Measurements from ENCODE around the gene PARP2. TPM values are rescaled to one million over a fixed set of nuclear protein-coding genes. Genes with fewer than 3 reads are reported as not detected.
"Not testable (repeated sequence)": the region's sequence is repeated elsewhere in the genome, so short reads cannot be mapped to it uniquely, and the experiment has no call there.

The PARP2 gene
- total RNA-seq, 2 experiments from 2014 or later: 27.1 to 28.7 TPM

- Mint-ChIP-seq H3K4me1 (peaks cover 4% of the 10 kb centered on the region), H3K36me3 (ENCODE audit: low read depth) (peaks cover 67% of the 10 kb centered on the region), H3K27me3 (no peaks in the 10 kb centered on the region), H3K9me3 (no peaks in the 10 kb centered on the region), H3K4me3 (no peak overlapping the region), H3K27ac (no peak overlapping the region)
- no peak for DNase-seq
- POLR2A ChIA-PET: interaction anchor here (1.5 kb wide), 1 partner anchor 8 kb away, joined by 5 read pairs; the partner anchor contains the start of gene PARP2
- CTCF ChIA-PET: interaction anchor here (1.1 to 3.5 kb wide), 2 partner anchors 23 to 24 kb away, joined by 3 to 21 read pairs; no protein-coding TSS in a partner anchor
These were observed 7.4 kb downstream of the PARP2 start for GRCh38 chr14:20350860-20351259.

GRCh38 chr14:20356422-20356821 lies 13.0 kb downstream of the PARP2 start:
- POLR2A ChIA-PET: interaction anchor here (0.5 to 4.6 kb wide), 3 partner anchors 9 to 38 kb away, joined by 3 to 28 read pairs (median 5); partner anchors contain the start of gene PARP2
- Mint-ChIP-seq H3K27ac (no peak overlapping the region), H3K4me3 (no peak overlapping the region), H3K4me1 (peaks cover 5% of the 10 kb centered on the region), H3K36me3 (ENCODE audit: low read depth) (peaks cover 78% of the 10 kb centered on the region), H3K27me3 (no peaks in the 10 kb centered on the region), H3K9me3 (no peaks in the 10 kb centered on the region)
- CTCF ChIA-PET: no interaction called here
- DNase-seq: no peak

- H3K4me3 Mint-ChIP-seq, DNase-seq, H3K4me1 Mint-ChIP-seq, H3K27me3 Mint-ChIP-seq, CTCF ChIA-PET, POLR2A ChIA-PET, H3K9me3 Mint-ChIP-seq: not testable (repeated sequence)
- Mint-ChIP-seq H3K27ac (peak overlapping the region; percentile 45), H3K36me3 (ENCODE audit: low read depth) (peaks cover 66% of the 10 kb centered on the region)
These were observed 15.0 kb downstream of the PARP2 start for GRCh38 chr14:20358474-20358873.

- Mint-ChIP-seq H3K36me3 (ENCODE audit: low read depth) (peaks cover 71% of the 10 kb centered on the region), H3K27ac (no peak overlapping the region), H3K4me3 (no peak overlapping the region), H3K9me3 (peaks cover 2% of the 10 kb centered on the region), H3K27me3 (no peaks in the 10 kb centered on the region), H3K4me1 (peaks cover 21% of the 10 kb centered on the region)
- CTCF ChIA-PET: interaction anchor here (1.1 kb wide), 1 partner anchor 38 kb away, joined by 3 read pairs; no protein-coding TSS in a partner anchor
- POLR2A ChIA-PET: interaction anchor here (1.0 kb wide), 1 partner anchor 9 kb away, joined by 5 read pairs; no protein-coding TSS in a partner anchor
- DNase-seq: no peak
These were observed 22.5 kb downstream of the PARP2 start for GRCh38 chr14:20365928-20366327.

GRCh38 chr14:20372796-20373195 lies 29.4 kb downstream of the PARP2 start:
- Mint-ChIP-seq H3K4me3 (no peak overlapping the region), H3K9me3 (peaks cover 2% of the 10 kb centered on the region), H3K27ac (no peak overlapping the region), H3K36me3 (ENCODE audit: low read depth) (peaks cover 87% of the 10 kb centered on the region), H3K4me1 (peaks cover 14% of the 10 kb centered on the region), H3K27me3 (no peaks in the 10 kb centered on the region)
- ChIA-PET POLR2A (no interaction called here), CTCF (no interaction called here)
- DNase-seq: no peak

- DNase-seq: no peak
- Mint-ChIP-seq H3K27me3 (no peaks in the 10 kb centered on the region), H3K27ac (no peak overlapping the region), H3K4me1 (peaks cover 4% of the 10 kb centered on the region), H3K9me3 (no peaks in the 10 kb centered on the region), H3K4me3 (no peak overlapping the region), H3K36me3 (ENCODE audit: low read depth) (peaks cover 84% of the 10 kb centered on the region)
- CTCF ChIA-PET: interaction anchor here (1.2 to 1.5 kb wide), 2 partner anchors 40 to 48 kb away, joined by 3 to 4 read pairs; no protein-coding TSS in a partner anchor
- POLR2A ChIA-PET: interaction anchor here (0.9 kb wide), 1 partner anchor 33 kb away, joined by 3 read pairs; the partner anchor contains the start of gene PARP2
These were observed 32.0 kb downstream of the PARP2 start for GRCh38 chr14:20375471-20375870.

GRCh38 chr14:20376071-20376588 lies 32.7 kb downstream of the PARP2 start:
- CTCF ChIA-PET: interaction anchor here (1.2 to 1.5 kb wide), 2 partner anchors 39 to 48 kb away, joined by 3 to 4 read pairs; no protein-coding TSS in a partner anchor
- peaks cover 84% of the 10 kb centered on the region for H3K36me3 Mint-ChIP-seq (ENCODE audit: low read depth)
- no peak for DNase-seq
- no peak overlapping the region for H3K27ac Mint-ChIP-seq
- peaks cover 4% of the 10 kb centered on the region for H3K4me1 Mint-ChIP-seq
- H3K9me3 Mint-ChIP-seq: no peaks in the 10 kb centered on the region
- no peak overlapping the region for H3K4me3 Mint-ChIP-seq
- POLR2A ChIA-PET: interaction anchor here (1.3 kb wide), 1 partner anchor 33 kb away, joined by 4 read pairs; the partner anchor contains the start of gene PARP2
- H3K27me3 Mint-ChIP-seq: no peaks in the 10 kb centered on the region

- H3K36me3 Mint-ChIP-seq (ENCODE audit: low read depth): peaks cover 82% of the 10 kb centered on the region
- no peaks in the 10 kb centered on the region for H3K27me3 Mint-ChIP-seq
- no peak overlapping the region for H3K27ac Mint-ChIP-seq
- ChIA-PET POLR2A (interaction anchor here (1.3 kb wide), 1 partner anchor 34 kb away, joined by 4 read pairs; the partner anchor contains the start of gene PARP2), CTCF (interaction anchor here (1.5 kb wide), 1 partner anchor 38 kb away, joined by 3 read pairs; no protein-coding TSS in a partner anchor)
- H3K4me3 Mint-ChIP-seq: no peak overlapping the region
- no peaks in the 10 kb centered on the region for H3K9me3 Mint-ChIP-seq
- no peak for DNase-seq
- H3K4me1 Mint-ChIP-seq: peaks cover 4% of the 10 kb centered on the region
These were observed 33.7 kb downstream of the PARP2 start for GRCh38 chr14:20377171-20377570.

- no peaks in the 10 kb centered on the region for H3K9me3 Mint-ChIP-seq
- CTCF ChIA-PET: no interaction called here
- H3K4me3 Mint-ChIP-seq: no peak overlapping the region
- peaks cover 84% of the 10 kb centered on the region for H3K36me3 Mint-ChIP-seq (ENCODE audit: low read depth)
- H3K27me3 Mint-ChIP-seq: no peaks in the 10 kb centered on the region
- H3K27ac Mint-ChIP-seq: no peak overlapping the region
- no peaks in the 10 kb centered on the region for H3K4me1 Mint-ChIP-seq
- POLR2A ChIA-PET: interaction anchor here (0.9 to 1.1 kb wide), 2 partner anchors 8 to 90 kb away, joined by 3 to 4 read pairs; partner anchors contain the start of gene PNP
- no peak for DNase-seq
These were observed 36.3 kb downstream of the PARP2 start for GRCh38 chr14:20379743-20380142.

GRCh38 chr14:20380681-20381080 lies 37.2 kb downstream of the PARP2 start:
- no peaks in the 10 kb centered on the region for H3K27me3 Mint-ChIP-seq
- ChIA-PET CTCF (interaction anchor here (1.0 kb wide), 1 partner anchor 35 kb away, joined by 3 read pairs; no protein-coding TSS in a partner anchor), POLR2A (interaction anchor here (1.1 to 2.4 kb wide), 2 partner anchors 9 to 37 kb away, joined by 4 to 9 read pairs; partner anchors contain the start of gene PARP2)
- H3K36me3 Mint-ChIP-seq (ENCODE audit: low read depth): peaks cover 83% of the 10 kb centered on the region
- no peak overlapping the region for H3K4me3 Mint-ChIP-seq
- no peak overlapping the region for H3K27ac Mint-ChIP-seq
- H3K4me1 Mint-ChIP-seq: no peaks in the 10 kb centered on the region
- no peaks in the 10 kb centered on the region for H3K9me3 Mint-ChIP-seq
- no peak for DNase-seq

GRCh38 chr14:20381341-20381740 lies 37.9 kb downstream of the PARP2 start:
- H3K36me3 Mint-ChIP-seq (ENCODE audit: low read depth): peaks cover 82% of the 10 kb centered on the region
- no peaks in the 10 kb centered on the region for H3K9me3 Mint-ChIP-seq
- POLR2A ChIA-PET: interaction anchor here (2.4 kb wide), 1 partner anchor 37 kb away, joined by 9 read pairs; the partner anchor contains the start of gene PARP2
- H3K4me3 Mint-ChIP-seq: no peak overlapping the region
- H3K27ac Mint-ChIP-seq: no peak overlapping the region
- no peak for DNase-seq
- H3K27me3 Mint-ChIP-seq: no peaks in the 10 kb centered on the region
- CTCF ChIA-PET: interaction anchor here (1.0 to 1.2 kb wide), 2 partner anchors 27 to 34 kb away, joined by 3 read pairs; no protein-coding TSS in a partner anchor
- no peaks in the 10 kb centered on the region for H3K4me1 Mint-ChIP-seq

- Mint-ChIP-seq H3K27ac (no peak overlapping the region), H3K9me3 (no peaks in the 10 kb centered on the region), H3K4me1 (no peaks in the 10 kb centered on the region), H3K4me3 (no peak overlapping the region), H3K36me3 (ENCODE audit: low read depth) (peaks cover 83% of the 10 kb centered on the region), H3K27me3 (no peaks in the 10 kb centered on the region)
- DNase-seq: no peak
- ChIA-PET POLR2A (interaction anchor here (2.4 kb wide), 1 partner anchor 39 kb away, joined by 9 read pairs; the partner anchor contains the start of gene PARP2), CTCF (interaction anchor here (1.2 kb wide), 1 partner anchor 28 kb away, joined by 3 read pairs; no protein-coding TSS in a partner anchor)
These were observed 39.1 kb downstream of the PARP2 start for GRCh38 chr14:20382526-20382925.

GRCh38 chr14:20383032-20383431 lies 39.6 kb downstream of the PARP2 start:
- Mint-ChIP-seq H3K27me3 (no peaks in the 10 kb centered on the region), H3K36me3 (ENCODE audit: low read depth) (peaks cover 83% of the 10 kb centered on the region), H3K4me1 (no peaks in the 10 kb centered on the region), H3K4me3 (no peak overlapping the region), H3K9me3 (no peaks in the 10 kb centered on the region), H3K27ac (no peak overlapping the region)
- ChIA-PET CTCF (no interaction called here), POLR2A (interaction anchor here (2.4 kb wide), 1 partner anchor 39 kb away, joined by 9 read pairs; the partner anchor contains the start of gene PARP2)
- no peak for DNase-seq
